ENCODE data around the gene KIF21B. TPM values are rescaled to one million over a fixed set of nuclear protein-coding genes. Genes with fewer than 3 reads are reported as not detected.

The KIF21B gene, protein sequence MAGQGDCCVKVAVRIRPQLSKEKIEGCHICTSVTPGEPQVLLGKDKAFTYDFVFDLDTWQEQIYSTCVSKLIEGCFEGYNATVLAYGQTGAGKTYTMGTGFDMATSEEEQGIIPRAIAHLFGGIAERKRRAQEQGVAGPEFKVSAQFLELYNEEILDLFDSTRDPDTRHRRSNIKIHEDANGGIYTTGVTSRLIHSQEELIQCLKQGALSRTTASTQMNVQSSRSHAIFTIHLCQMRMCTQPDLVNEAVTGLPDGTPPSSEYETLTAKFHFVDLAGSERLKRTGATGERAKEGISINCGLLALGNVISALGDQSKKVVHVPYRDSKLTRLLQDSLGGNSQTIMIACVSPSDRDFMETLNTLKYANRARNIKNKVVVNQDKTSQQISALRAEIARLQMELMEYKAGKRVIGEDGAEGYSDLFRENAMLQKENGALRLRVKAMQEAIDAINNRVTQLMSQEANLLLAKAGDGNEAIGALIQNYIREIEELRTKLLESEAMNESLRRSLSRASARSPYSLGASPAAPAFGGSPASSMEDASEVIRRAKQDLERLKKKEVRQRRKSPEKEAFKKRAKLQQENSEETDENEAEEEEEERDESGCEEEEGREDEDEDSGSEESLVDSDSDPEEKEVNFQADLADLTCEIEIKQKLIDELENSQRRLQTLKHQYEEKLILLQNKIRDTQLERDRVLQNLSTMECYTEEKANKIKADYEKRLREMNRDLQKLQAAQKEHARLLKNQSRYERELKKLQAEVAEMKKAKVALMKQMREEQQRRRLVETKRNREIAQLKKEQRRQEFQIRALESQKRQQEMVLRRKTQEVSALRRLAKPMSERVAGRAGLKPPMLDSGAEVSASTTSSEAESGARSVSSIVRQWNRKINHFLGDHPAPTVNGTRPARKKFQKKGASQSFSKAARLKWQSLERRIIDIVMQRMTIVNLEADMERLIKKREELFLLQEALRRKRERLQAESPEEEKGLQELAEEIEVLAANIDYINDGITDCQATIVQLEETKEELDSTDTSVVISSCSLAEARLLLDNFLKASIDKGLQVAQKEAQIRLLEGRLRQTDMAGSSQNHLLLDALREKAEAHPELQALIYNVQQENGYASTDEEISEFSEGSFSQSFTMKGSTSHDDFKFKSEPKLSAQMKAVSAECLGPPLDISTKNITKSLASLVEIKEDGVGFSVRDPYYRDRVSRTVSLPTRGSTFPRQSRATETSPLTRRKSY (N-terminal part only)
- 3.0 and 7.3 TPM in 2 replicates for total RNA-seq

DNA sequence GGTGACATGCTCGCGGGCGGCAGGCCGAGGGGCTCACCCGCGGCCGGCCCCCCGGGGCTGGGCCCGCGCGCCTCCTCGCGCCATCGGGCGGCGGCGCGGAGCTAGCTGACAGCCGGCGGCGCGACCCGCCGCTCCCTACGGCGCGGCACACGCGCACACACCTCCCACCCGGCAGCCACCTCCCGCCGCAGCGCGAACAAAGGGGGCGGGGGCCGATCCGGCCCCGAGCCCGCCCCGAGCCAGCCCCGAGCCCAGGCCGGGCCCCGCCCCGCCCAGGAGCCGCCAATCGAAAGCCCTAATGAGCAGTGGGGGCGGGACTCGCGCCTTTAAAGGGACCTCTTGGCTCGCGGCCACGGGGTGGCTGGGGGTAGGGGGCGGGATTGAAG is at the start of gene KIF21B:
TSS of gene KIF21B (minus strand) at position 198 of the 386 bp plus-strand sequence. CDS start 331 bp downstream, outside the sequence.

Other genes starting within 250 kb of the KIF21B start
- 0.33 TPM in 1 of 2 replicates, not detected in the other for gene GPR25, start 150.7 kb downstream of the KIF21B start, total RNA-seq
- gene INAVA, start 128.8 kb downstream of the KIF21B start, total RNA-seq = 23.2 and 35.4 TPM in 2 replicates
- not detected in 2 replicates for gene CACNA1S, start 88.7 kb upstream of the KIF21B start, total RNA-seq
- 0.49 TPM in 1 of 2 replicates, not detected in the other for gene ASCL5, start 103.5 kb upstream of the KIF21B start, total RNA-seq
- 110 and 116 TPM in 2 replicates for gene TMEM9, start 130.8 kb upstream of the KIF21B start, total RNA-seq
- under 0.01 TPM in 1 of 2 replicates, not detected in the other for gene IGFN1, start 167.1 kb upstream of the KIF21B start, total RNA-seq